KBM-7 (cell line): Measurements from ENCODE around the gene CACNB4.

Experiments
- DNase-seq: peaks from one replicate; pipeline ENCODE4 v3.0.0-alpha.2; 2015
- in situ Hi-C: fragments of 300-500 bp; cut with MboI; formaldehyde crosslinking; loops from 2 replicates; pipeline ENCODE4 v1.14.3; 2020; ENCODE audit warnings: low sequenced_read_pairs, low pct_unique_long_range_greater_than_20kb, mixed read lengths

Gene CACNB4

GRCh38 chr2:151852260-151853069 is 246.4 kb downstream of the CACNB4 start:
- in situ Hi-C loops = no loop called here
- DNase-seq = no peak

GRCh38 chr2:151851761-151852160 is 247.1 kb downstream of the CACNB4 start:
- in situ Hi-C loops = no loop called here
- DNase-seq = no peak

- in situ Hi-C loops = no loop called here
- no peak for DNase-seq
These were observed 249.3 kb downstream of the CACNB4 start for GRCh38 chr2:151849413-151850010.

GRCh38 chr2:151845884-151846283 is 253.0 kb downstream of the CACNB4 start:
- in situ Hi-C loops = no loop called here

GRCh38 chr2:151845481-151845880 is 253.4 kb downstream of the CACNB4 start:
- in situ Hi-C loops = no loop called here
- DNase-seq = no peak

More at GRCh38 chr2:151845884-151846283, 253.0 kb downstream of the CACNB4 start:
- DNase-seq = no peak

GRCh38 chr2:151844211-151844896 is 254.5 kb downstream of the CACNB4 start:
- DNase-seq = peak; percentile 55
- in situ Hi-C loops = no loop called here

GRCh38 chr2:151843691-151844061 is 255.2 kb downstream of the CACNB4 start:
- no peak for DNase-seq
- in situ Hi-C loops = no loop called here

- peak; percentile 19 for DNase-seq
- in situ Hi-C loops = no loop called here
These were observed 255.8 kb downstream of the CACNB4 start for GRCh38 chr2:151842830-151843690.

- in situ Hi-C loops = no loop called here
- DNase-seq = no peak
These were observed 257.8 kb downstream of the CACNB4 start for GRCh38 chr2:151841047-151841424.

- in situ Hi-C loops = no loop called here
- no peak for DNase-seq
These were observed 258.4 kb downstream of the CACNB4 start for GRCh38 chr2:151840216-151841046.

GRCh38 chr2:151837926-151838325 is 260.9 kb downstream of the CACNB4 start:
- no peak for DNase-seq
- in situ Hi-C loops = no loop called here

GRCh38 chr2:151833984-151834383 is 264.9 kb downstream of the CACNB4 start:
- in situ Hi-C loops = no loop called here
- DNase-seq = peak; percentile 47

- DNase-seq = no peak
- in situ Hi-C loops = no loop called here
These were observed 267.9 kb downstream of the CACNB4 start for GRCh38 chr2:151830961-151831360.

- in situ Hi-C loops = no loop called here
- no peak for DNase-seq
These were observed 269.9 kb downstream of the CACNB4 start for GRCh38 chr2:151828890-151829324.

GRCh38 chr2:151828143-151828889 is 270.5 kb downstream of the CACNB4 start, which contains the start of gene ARL5A:
Gene ARL5A, minus strand, starts transcription at chr2:151828421. Its CDS starts 245 bp downstream, at chr2:151828176.
- peak; percentile 97 for DNase-seq
- in situ Hi-C loops = no loop called here

- DNase-seq = peak; percentile 42
- in situ Hi-C loops = no loop called here
These were observed 271.2 kb downstream of the CACNB4 start for GRCh38 chr2:151827564-151828142.

GRCh38 chr2:151826737-151827157 is 272.1 kb downstream of the CACNB4 start:
- in situ Hi-C loops = no loop called here
- DNase-seq = peak; percentile 47
